ENCODE data around the gene TTC7B. TPM values are rescaled to one million over a fixed set of nuclear protein-coding genes. Genes with fewer than 3 reads are reported as not detected.

The TTC7B gene
- total and polyA plus RNA-seq, 9 of the 15 experiments (the other 6 are each of a cell fraction or from before 2014, with no cell fraction given): 2.2 to 77.2 (median 36.7) TPM

DNA sequence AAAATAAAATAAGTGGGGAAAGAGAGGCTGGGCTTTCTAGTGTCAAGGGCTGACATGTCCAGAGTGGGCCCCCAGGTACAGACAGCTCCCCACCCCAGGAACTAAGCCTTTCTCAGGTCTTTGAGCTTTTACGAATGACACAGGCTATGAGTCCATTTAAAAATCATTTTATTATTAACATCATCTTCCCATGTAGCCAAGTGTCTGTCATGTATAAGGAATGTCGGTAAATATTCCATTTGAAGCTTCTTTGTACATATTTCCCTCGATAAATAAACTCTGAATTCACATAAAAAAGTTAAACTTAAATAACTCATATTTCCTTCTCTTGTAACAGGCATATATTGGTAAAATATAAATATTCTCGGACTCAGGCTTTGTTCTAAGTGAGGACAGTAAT lies 275.8 kb downstream of the TTC7B start:
- in situ Hi-C loops (cut with MboI): no loop called here
- BruUV-seq (replicated peaks): no TSS peak
- ChIA-PET POLR2A (no interaction called here), CTCF (ENCODE audit: low intra/inter-chr PET ratio) (no interaction called here)
- Histone ChIP-seq H3K27ac (ENCODE audit: extremely low read depth, low read depth, low read length) (no peak overlapping the region), H3K4me2 (ENCODE audit: insufficient read depth, low read length) (no peak overlapping the region), H3K9me3 (replicated peaks; ENCODE audit: control insufficient read depth, insufficient read depth, low read depth, low read length) (no peaks in the 10 kb centered on the region), H3K27me3 (ENCODE audit: control insufficient read depth in 2 of 2, insufficient read depth in 2 of 2, low read length in 2 of 2) (no peaks in the 10 kb centered on the region), H3K36me3 (ENCODE audit: control insufficient read depth, insufficient read depth, low read length) (no peaks in the 10 kb centered on the region), H3K79me2 (ENCODE audit: control insufficient read depth, insufficient read depth, low read length) (no peaks in the 10 kb centered on the region), H3K9ac (ENCODE audit: insufficient read depth in 1 of 2, low read depth in 2 of 2, low read length in 2 of 2) (no peak overlapping the region), H3K9me1 (ENCODE audit: control insufficient read depth, insufficient read depth, low read length) (no peaks in the 10 kb centered on the region), H3K4me3 (no peak overlapping the region), H2AFZ (ENCODE audit: low read depth, low read length) (no peak overlapping the region), H3K4me1 (replicated peaks in 1 of 2; ENCODE audit: control insufficient read depth in 2 of 2, insufficient read depth in 2 of 2, low read length in 2 of 2) (peaks cover 0 to 17% of the 10 kb centered on the region in 2 experiments; a peak in 2 of 5 replicates), H4K20me1 (replicated peaks; ENCODE audit: control insufficient read depth, insufficient read depth, low read length) (no peaks in the 10 kb centered on the region)
- ATAC-seq: no peak
- DNase-seq (ENCODE audit: extremely low read depth in 1 of 4, low spot score in 3 of 4): no peak
- FAIRE-seq: no peak
- WGBS (ENCODE audit: insufficient coverage, low coverage, missing lambda C conversion rate): 90% methylated on average over 4 of the region's 4 CpGs
- intact Hi-C loops (cut with micrococcal nuclease): no loop called here
- TF ChIP-seq ZNF449 (CRISPR knock-in tag; IDR thresholded peaks at IDR 0.05) (no peak), HDAC3 (IDR thresholded peaks at IDR 0.05; ENCODE audit: borderline replicate concordance, partially characterized antibody) (no peak), IRF1 (CRISPR knock-in tag; IDR thresholded peaks at IDR 0.05; ENCODE audit: borderline replicate concordance) (no peak), HMGXB4 (CRISPR knock-in tag; IDR thresholded peaks at IDR 0.05) (no peak), HMG20B (CRISPR knock-in tag; IDR thresholded peaks at IDR 0.05) (no peak)

Data from K562 (cell line).